DOHH2 (cell line): ENCODE data around the gene RASSF4.

Experiments used
- CTCF ChIP-seq: fragments of 200-600 bp; sonication (generic); IDR thresholded peaks from one replicate; pipeline ENCODE4 v1.5.1; 2014; ENCODE audit warnings: antibody characterized with exemption, mild to moderate bottlenecking, low read depth, low read length; ENCODE audit not compliant: poor library complexity, severe bottlenecking
- EZH2phosphoT487 ChIP-seq: fragments of 200-600 bp; sonication (generic); IDR thresholded peaks from 2 replicates; pipeline ENCODE4 v1.6.1; 2017; ENCODE audit warnings: borderline replicate concordance, mild to moderate bottlenecking, antibody characterized with exemption, low read length, moderate library complexity, mixed read lengths

GRCh38 chr10:45005284-45005683, 45.7 kb downstream of the RASSF4 start:
- no peak for TF ChIP-seq CTCF
- no peak for TF ChIP-seq EZH2phosphoT487
